ENCODE results near the gene NAMPT.
A peak's percentile ranks its signal among the peaks of the same experiment; 100 is the strongest.
"Not testable (repeated sequence)": the region's sequence is repeated elsewhere in the genome, so short reads cannot be mapped to it uniquely, and the experiment has no call there.

The NAMPT gene

DNA sequence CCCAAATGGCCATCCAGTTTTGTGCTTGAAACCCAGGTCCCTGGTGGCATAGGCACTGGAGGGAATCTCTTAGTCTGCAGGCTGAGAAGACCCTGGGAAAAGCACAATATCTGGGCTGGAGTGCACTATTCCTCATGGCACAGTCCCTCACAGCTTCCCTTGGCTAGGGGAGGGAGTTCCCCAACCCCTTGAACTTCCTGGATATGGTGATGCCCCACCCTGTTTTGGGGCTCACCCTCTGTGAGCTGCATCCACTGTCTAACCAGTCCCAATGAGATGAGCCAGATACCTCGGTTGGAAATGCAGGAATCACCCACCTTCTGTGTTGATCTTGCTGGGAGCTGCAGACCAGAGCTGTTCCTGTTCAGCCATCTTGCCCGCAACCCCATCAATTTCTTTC is 19.8 kb upstream of the NAMPT start:
- DNase-seq (ENCODE audit: low spot score), result no peak

GRCh38 chr7:106298631-106299030 is 13.8 kb upstream of the NAMPT start:
- DNase-seq (ENCODE audit: low spot score), result not testable (repeated sequence)

DNA sequence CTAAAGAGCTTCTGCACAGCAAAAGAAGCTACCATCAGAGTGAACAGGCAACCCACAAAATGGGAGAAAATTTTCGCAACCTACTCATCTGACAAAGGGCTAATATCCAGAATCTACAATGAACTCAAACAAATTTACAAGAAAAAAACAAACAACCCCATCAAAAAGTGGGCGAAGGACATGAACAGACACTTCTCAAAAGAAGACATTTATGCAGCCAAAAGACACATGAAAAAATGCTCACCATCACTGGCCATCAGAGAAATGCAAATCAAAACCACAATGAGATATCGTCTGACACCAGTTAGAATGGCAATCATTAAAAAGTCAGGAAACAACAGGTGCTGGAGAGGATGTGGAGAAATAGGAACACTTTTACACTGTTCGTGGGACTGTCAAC is 13.4 kb upstream of the NAMPT start:
- not testable (repeated sequence) for DNase-seq (ENCODE audit: low spot score)

DNA sequence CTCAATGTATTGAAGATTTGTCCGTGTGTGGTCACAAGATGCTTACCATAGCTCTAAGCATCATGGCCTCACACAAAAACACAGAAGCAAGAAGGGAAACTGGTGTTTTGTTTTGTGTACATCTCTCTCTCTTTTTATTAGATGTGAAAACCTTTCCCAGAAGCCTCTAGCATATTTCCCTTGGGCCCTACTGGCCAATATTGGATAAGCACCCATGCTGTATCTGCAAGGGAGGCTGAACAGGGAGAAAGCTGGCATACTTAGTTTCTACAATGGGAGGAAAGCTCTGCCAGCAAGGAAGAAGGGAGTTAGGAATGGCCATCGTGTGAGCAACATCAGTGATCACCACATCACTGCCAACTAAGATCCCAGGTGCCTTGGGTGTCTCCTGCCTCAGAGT is 9.6 kb upstream of the NAMPT start:
- DNase-seq (ENCODE audit: low spot score), result no peak

DNA sequence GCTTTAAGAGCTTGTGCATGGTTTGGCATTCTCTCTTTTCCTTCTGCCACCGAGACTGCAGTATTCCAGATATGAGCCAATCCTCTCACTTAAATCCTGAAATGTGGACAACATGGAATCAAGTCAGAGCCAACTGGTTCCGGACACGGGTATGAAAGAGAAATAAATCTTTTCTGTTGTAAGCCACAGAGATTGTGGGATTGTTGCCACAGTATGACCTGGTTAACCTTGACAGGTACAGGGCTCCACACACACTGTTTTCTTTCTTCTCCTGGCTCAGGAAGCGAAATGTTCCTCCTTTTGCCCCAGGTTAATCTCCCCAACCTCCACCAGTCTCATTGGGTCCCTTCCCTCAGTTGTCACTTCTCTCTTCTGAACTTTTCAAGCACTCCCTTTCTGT is 6.5 kb upstream of the NAMPT start:
- DNase-seq (ENCODE audit: low spot score), result no peak

DNA sequence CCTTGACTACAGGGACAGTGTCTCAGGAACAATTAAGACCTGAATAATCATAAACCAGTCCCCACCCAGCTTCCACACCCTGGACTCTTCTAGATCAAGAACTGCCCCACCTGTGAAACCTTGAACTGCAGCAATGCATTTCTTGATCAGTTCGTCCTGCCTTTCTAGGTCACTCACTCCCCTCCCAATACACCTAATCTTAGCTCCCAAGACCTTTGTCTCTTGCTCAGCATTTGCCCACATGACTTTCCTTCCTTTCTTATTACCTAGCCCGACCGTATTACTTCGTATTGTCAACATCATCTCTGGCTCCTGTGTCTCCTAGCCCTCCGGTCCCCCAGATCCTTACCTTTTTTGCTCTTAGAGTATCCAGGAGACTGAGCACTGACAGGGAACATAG is 5.5 kb upstream of the NAMPT start:
- DNase-seq (ENCODE audit: low spot score), result no peak

GRCh38 chr7:106289848-106290247 is 5.1 kb upstream of the NAMPT start:
- no peak for DNase-seq (ENCODE audit: low spot score)

DNA sequence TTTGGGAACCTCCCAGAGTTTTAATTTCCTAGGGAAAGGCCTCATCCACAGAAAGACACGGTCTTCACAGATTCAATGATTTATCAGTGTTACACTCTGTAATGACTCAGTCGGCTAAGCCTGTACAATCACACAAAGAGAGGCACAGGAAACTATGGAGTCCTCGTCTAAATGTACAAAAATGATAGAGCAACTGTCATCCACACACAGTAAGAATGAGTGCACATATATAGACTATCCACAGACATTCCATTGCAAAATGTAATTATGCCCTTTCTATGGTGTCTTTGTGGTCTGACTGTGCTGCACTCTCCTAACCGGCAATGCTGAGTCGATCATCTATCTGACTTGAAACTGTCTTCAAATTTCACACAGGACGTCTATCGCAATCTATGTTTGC is 3.5 kb upstream of the NAMPT start:
- DNase-seq (ENCODE audit: low spot score), result no peak

DNA sequence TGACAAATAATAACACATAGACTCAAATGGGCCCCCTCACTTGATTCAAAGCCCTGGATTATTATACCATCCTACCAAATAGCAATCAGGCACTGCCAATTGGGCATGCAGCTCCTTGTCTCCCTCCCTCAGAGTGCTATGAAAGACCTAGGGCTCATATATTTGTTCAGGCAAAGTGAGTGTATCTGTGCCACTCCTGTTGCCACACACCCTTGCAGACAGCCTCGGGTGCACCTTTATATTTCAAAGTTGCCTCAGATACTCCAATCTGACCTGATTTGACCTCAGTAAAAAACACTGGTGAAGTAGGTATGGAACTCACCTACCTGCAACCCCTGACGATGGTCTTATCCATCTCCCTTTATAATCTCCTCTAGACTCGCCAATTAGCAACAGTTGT is 3.0 kb upstream of the NAMPT start:
- no peak for DNase-seq (ENCODE audit: low spot score)

- DNase-seq (ENCODE audit: low spot score), result no peak
Observed at GRCh38 chr7:106285855-106286492, 1.2 kb upstream of the NAMPT start.

GRCh38 chr7:106285051-106285854 is 470 bp upstream of the NAMPT start:
- peak; percentile 94 for DNase-seq (ENCODE audit: low spot score)

DNA sequence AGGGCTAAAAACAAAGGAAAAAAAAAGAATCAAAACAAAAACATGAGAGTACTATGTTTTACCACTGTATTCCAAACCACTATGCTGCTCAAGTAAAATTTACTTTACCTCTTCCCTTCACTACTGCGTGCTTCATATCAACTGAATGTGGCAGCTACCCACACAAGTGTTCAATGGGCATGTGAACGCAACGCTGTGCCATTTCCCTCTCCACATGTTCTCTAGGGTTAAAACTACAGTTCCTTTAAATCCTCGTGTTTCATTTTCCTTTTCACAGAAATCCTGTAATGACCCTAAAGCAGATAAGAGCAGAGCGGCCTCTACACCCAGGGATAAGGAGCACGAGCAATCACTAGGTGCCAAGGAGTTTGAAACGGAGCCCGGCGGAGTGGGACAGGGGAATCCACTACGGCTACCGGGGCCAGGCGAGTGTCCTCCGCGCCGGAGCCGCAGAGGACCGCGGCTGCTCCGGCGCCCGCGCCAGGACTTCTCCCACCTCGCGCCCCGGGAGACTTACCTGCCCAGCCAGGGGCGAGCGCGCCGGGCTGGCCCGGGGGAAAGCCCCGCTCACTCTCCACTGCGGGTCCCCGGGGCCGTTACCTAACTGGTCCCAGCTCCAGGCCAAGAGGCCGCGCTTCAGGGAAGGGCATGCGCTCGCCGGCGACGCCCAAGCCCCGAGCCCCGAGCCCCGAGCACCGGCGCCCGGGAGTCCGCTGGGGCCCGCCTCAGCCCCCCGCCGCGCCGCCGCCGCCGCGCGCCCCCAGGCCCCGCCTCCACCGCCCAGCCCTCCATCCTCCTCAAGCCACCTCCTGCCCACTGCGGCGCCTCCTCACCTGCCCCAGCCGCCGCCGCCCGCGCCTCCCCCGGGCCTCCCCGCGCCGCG is 711 bp downstream of the NAMPT start:
- peak; percentile 52 for DNase-seq (ENCODE audit: low spot score)

DNA sequence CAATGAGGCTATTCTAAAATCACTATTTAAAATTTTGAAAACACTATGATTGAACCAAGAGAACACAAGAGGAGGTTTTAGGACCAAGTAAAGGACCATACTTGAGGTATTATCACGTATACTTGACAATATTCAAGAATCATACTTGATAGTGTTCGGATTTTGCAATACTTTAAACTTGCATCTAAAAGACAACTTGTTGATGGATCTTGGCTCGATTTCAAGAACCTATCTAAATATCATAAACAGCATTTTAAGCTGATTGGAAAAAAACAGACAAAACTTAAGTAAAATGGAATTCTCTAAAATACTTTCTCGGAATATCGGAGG is 1.3 kb downstream of the NAMPT start:
- DNase-seq (ENCODE audit: low spot score), result peak; percentile 16

DNA sequence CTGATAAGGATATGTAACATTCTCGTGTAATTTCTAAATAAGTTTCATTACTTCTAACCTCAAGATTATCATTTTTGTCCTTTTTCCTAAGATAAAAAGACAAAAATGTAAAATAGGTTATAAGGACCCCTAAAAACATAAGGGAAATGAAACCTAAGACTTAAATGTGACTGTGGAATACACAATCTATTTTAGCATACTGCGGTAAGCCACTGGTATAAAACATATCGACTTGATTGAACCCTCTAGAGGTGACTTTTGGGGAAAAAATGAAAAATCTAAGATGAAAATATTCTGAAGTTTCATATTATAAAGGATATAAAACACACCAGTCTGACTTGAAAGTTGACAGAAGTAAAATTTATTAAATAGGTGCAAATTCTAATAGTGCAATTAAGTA is 1.9 kb downstream of the NAMPT start:
- no peak for DNase-seq (ENCODE audit: low spot score)

- DNase-seq (ENCODE audit: low spot score), result no peak
Observed at GRCh38 chr7:106282390-106282789, 2.4 kb downstream of the NAMPT start.

- no peak for DNase-seq (ENCODE audit: low spot score)
Observed at GRCh38 chr7:106281585-106282318, 3.0 kb downstream of the NAMPT start.

GRCh38 chr7:106281127-106281526 is 3.7 kb downstream of the NAMPT start:
- no peak for DNase-seq (ENCODE audit: low spot score)

DNA sequence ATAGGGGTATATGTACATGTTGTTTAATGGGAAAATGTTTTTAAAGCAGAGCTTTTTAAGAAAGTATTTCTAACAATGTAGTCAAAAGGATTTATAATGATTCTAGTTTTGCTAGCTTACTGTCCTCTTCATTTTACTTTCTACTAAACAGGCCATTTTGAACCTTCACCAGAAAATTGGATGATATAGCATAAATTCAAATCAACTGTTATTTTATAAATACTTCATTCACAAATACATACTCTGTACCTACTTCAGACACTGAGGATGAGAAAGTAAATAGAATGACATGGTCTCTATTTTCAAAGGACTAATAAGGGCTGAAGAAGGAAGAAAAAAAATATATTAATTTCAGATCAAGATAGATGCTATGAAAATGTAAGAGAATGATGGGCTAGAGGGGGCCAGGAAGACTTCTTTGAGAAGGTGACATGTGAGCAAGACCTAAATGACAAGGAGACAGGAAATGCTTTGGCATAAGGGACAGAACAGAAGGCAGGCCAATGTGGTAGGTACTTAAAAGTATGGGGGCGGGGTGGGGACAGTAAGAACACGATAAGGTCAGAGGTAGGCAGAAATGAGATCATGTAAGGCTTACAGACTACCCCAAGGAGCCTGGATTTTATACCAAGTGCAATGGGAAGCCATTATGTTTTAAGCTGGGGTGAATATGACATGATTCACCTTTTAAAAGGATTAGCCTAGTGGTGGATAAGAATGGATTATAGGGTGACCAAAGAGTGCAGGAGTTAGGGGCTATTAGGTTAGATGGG is 5.2 kb downstream of the NAMPT start:
- no peak for DNase-seq (ENCODE audit: low spot score)

GRCh38 chr7:106278695-106279094 is 6.1 kb downstream of the NAMPT start:
- no peak for DNase-seq (ENCODE audit: low spot score)

GRCh38 chr7:106277976-106278375 is 6.8 kb downstream of the NAMPT start:
- DNase-seq (ENCODE audit: low spot score), result no peak

DNA sequence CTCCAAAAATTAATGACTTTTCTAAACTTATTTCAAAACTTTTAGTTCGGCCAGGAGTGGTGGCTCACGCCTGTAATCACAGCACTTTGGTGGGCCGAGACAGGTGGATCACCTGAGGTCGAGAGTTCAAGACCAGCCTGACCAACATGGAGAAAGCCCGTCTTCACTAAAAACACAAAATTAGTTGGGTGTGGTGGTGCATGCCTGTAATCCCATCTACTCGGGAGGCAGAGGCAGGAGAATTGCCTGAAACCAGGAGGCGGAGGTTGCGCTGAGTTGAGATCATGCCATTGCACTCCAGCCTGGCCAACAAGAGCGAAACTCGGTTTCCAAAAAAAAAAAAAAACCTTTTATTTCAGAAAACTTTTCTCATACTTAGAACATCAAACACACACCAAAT is 8.3 kb downstream of the NAMPT start:
- DNase-seq (ENCODE audit: low spot score), result no peak

Measured in hematopoietic multipotent progenitor cell treated with erythropoietin and hydrocortisone succinate and interleukin-3 and kit ligand, for 15 days (in vitro differentiated cells).